ENCODE results near the gene ARVCF.

Gene ARVCF

GRCh38 chr22:19974935-19975706, 41.5 kb downstream of the ARVCF start:
- no peak for TF ChIP-seq EZH2 (IDR thresholded peaks at IDR 0.05; ENCODE audit: borderline replicate concordance, low read length)
- no peak for TF ChIP-seq CTCF (IDR thresholded peaks at IDR 0.05; ENCODE audit: low read length)
- peaks cover 13% of the 10 kb centered on the region for H3K4me1 ChIP-seq (ENCODE audit: insufficient read depth, low read length, severe bottlenecking)

GRCh38 chr22:19974268-19974861, 42.3 kb downstream of the ARVCF start:
- Histone ChIP-seq H2AFZ (ENCODE audit: low read length) (no peak overlapping the region), H3K9me3 (ENCODE audit: low read length) (no peaks in the 10 kb centered on the region), H3K27me3 (ENCODE audit: insufficient read depth, low read length) (peaks cover 3% of the 10 kb centered on the region; the same call in 1 of the 2 replicates), H3K4me2 (ENCODE audit: low read length) (peak overlapping the region; percentile 43; the same call in 1 of the 2 replicates), H3K79me2 (ENCODE audit: insufficient read depth, low read length) (no peaks in the 10 kb centered on the region), H3K4me1 (ENCODE audit: insufficient read depth, low read length, severe bottlenecking) (peaks cover 13% of the 10 kb centered on the region), H3F3A (ENCODE audit: insufficient read depth, low read length) (no peaks in the 10 kb centered on the region), H3K9me2 (ENCODE audit: low read depth, low read length) (no peaks in the 10 kb centered on the region), H3K27ac (ENCODE audit: low read depth, low read length, poor library complexity, severe bottlenecking) (no peak overlapping the region), H3K4me3 (ENCODE audit: low read depth, low read length, poor library complexity, severe bottlenecking) (peak overlapping the region; percentile 30), H4K20me1 (ENCODE audit: insufficient read depth, low read length) (no peaks in the 10 kb centered on the region), H3K36me3 (ENCODE audit: insufficient read depth, low read length) (no peaks in the 10 kb centered on the region), H3K9ac (ENCODE audit: low read length) (no peak overlapping the region)
- TF ChIP-seq EZH2 (IDR thresholded peaks at IDR 0.05; ENCODE audit: borderline replicate concordance, low read length) (no peak), CTCF (IDR thresholded peaks at IDR 0.05; ENCODE audit: low read length) (no peak)

More at GRCh38 chr22:19974935-19975706, 41.5 kb downstream of the ARVCF start:
- no peak overlapping the region for H2AFZ ChIP-seq (ENCODE audit: low read length)
- H3K9ac ChIP-seq (ENCODE audit: low read length): no peak overlapping the region
- H3K4me3 ChIP-seq (ENCODE audit: low read depth, low read length, poor library complexity, severe bottlenecking): no peak overlapping the region
- no peaks in the 10 kb centered on the region for H3F3A ChIP-seq (ENCODE audit: insufficient read depth, low read length)
- no peaks in the 10 kb centered on the region for H3K36me3 ChIP-seq (ENCODE audit: insufficient read depth, low read length)
- no peaks in the 10 kb centered on the region for H4K20me1 ChIP-seq (ENCODE audit: insufficient read depth, low read length)
- H3K79me2 ChIP-seq (ENCODE audit: insufficient read depth, low read length): no peaks in the 10 kb centered on the region
- no peaks in the 10 kb centered on the region for H3K9me3 ChIP-seq (ENCODE audit: low read length)
- no peak overlapping the region for H3K27ac ChIP-seq (ENCODE audit: low read depth, low read length, poor library complexity, severe bottlenecking)
- no peaks in the 10 kb centered on the region for H3K9me2 ChIP-seq (ENCODE audit: low read depth, low read length)
- H3K4me2 ChIP-seq (ENCODE audit: low read length): no peak overlapping the region
- peaks cover 3% of the 10 kb centered on the region; the same call in 1 of the 2 replicates for H3K27me3 ChIP-seq (ENCODE audit: insufficient read depth, low read length)

GRCh38 chr22:19973551-19974267, 42.9 kb downstream of the ARVCF start:
- H3F3A ChIP-seq (ENCODE audit: insufficient read depth, low read length): no peaks in the 10 kb centered on the region
- TF ChIP-seq CTCF (IDR thresholded peaks at IDR 0.05; ENCODE audit: low read length) (no peak), EZH2 (IDR thresholded peaks at IDR 0.05; ENCODE audit: borderline replicate concordance, low read length) (no peak)
- no peaks in the 10 kb centered on the region for H3K9me3 ChIP-seq (ENCODE audit: low read length)
- peaks cover 13% of the 10 kb centered on the region for H3K4me1 ChIP-seq (ENCODE audit: insufficient read depth, low read length, severe bottlenecking)
- no peaks in the 10 kb centered on the region for H3K9me2 ChIP-seq (ENCODE audit: low read depth, low read length)
- H3K4me3 ChIP-seq (ENCODE audit: low read depth, low read length, poor library complexity, severe bottlenecking): peak overlapping the region; percentile 30
- no peaks in the 10 kb centered on the region for H4K20me1 ChIP-seq (ENCODE audit: insufficient read depth, low read length)
- H3K36me3 ChIP-seq (ENCODE audit: insufficient read depth, low read length): no peaks in the 10 kb centered on the region
- no peak overlapping the region for H3K9ac ChIP-seq (ENCODE audit: low read length)
- H3K27ac ChIP-seq (ENCODE audit: low read depth, low read length, poor library complexity, severe bottlenecking): no peak overlapping the region
- no peak overlapping the region for H2AFZ ChIP-seq (ENCODE audit: low read length)
- H3K79me2 ChIP-seq (ENCODE audit: insufficient read depth, low read length): no peaks in the 10 kb centered on the region
- peak overlapping the region; percentile 43; the same call in 1 of the 2 replicates for H3K4me2 ChIP-seq (ENCODE audit: low read length)
- peaks cover 3% of the 10 kb centered on the region; the same call in 1 of the 2 replicates for H3K27me3 ChIP-seq (ENCODE audit: insufficient read depth, low read length)

All from OCI-LY1 (cell line).